GM10266 (cell line): Measurements from ENCODE around the gene DENND6A.

ENCODE experiments used
- DNase-seq: peaks from one replicate; pipeline ENCODE4 v3.0.0; 2012; ENCODE audit errors: extremely low spot score
- CTCF ChIP-seq: IDR thresholded peaks from 2 replicates; pipeline ENCODE4 v1.5.1; 2012; ENCODE audit warnings: mild to moderate bottlenecking, low read depth; ENCODE audit not compliant: control insufficient read depth, insufficient read depth; ENCODE audit errors: missing control alignments

Gene DENND6A

DNA sequence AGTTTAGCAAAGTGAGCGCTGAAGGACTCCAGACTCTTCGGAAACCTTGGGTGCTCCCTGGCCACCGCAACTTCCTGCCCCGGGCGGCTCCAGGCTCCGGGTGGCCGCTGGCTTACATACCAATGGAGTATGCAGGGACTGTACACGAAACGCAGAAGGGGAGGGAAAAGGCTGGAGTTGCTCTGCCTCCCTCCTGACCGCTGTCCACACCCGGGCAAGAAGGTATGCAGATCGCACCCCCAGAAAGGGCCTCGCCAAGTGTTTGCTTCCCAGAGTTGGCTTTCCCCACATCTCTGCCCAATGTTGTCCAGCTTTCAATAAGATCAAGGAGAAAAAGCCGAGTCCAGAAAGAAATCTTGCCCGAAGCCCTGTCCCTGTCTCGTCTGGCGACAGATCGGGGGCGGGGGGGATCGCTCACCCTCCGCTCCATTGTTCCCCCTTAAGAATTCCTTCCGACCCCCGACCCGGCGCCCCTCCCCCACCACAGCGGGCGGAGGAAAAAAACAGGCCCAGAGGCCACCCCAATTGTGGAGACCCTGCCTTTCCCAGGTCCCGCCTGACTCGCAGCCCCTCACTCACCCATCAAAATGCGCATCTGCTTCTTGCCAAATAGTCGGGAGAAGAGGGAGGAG is 96.3 kb downstream of the DENND6A start:
- TF ChIP-seq CTCF = no peak
- DNase-seq = peak; percentile 31

- no peak for DNase-seq
- TF ChIP-seq CTCF = no peak
These were observed 98.3 kb downstream of the DENND6A start for GRCh38 chr3:57594576-57594975.

DNA sequence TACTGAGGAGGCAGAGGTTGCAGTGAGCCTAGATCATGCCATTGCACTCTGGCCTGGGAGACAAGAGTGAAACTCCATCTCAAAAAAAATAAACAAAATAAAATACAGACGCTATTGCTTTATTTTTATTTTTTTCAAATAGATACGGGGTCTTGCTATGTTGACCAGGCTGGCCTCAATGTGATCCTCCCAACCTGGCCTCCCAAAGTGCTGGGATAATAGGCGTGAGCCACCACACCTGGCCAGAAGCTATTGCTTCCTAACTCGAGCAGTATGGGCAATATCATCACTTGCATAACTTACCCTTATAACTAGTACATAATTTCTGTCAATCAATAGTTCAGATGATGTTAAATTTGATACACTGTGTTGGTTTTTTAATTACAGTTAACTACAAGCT is 98.7 kb downstream of the DENND6A start:
- DNase-seq = no peak
- TF ChIP-seq CTCF = no peak

DNA sequence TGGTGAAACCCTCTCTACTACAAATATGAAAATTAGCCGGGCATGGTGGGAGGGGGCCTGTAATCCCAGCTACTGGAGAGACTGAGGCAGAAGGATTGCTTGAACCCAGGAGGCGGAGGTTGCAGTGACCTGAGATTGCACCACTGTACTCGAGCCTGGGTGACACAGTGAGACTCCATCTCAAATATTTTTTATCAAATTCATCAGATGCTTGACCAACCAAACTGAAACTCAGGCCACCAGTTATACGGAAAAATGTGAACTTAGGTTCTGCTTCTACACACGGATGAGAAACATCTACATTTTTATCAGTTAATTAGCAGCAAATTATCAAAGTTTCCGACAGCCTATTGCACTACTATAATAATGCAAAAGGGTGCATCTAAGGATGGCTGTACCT is 100.6 kb downstream of the DENND6A start:
- no peak for DNase-seq
- TF ChIP-seq CTCF = no peak

DNA sequence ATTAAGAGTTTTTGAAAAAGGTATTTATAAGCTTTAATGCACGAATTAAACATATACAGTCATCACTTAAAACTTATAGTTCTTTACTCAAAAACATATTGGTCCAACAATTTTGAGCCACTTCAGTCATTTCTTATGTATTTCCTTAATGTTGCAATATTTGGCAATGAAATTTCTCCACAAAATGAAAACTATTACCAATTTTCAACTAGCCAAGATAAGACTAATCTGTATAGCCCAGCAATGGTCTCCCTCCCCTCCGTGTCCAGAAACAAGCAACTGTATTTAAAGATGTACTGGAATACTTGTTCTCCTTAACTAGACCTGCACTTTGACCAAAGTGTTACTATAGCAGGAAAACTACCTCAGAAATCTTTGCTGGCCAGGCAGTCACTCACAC is 105.0 kb downstream of the DENND6A start:
- no peak for DNase-seq
- no peak for TF ChIP-seq CTCF

DNA sequence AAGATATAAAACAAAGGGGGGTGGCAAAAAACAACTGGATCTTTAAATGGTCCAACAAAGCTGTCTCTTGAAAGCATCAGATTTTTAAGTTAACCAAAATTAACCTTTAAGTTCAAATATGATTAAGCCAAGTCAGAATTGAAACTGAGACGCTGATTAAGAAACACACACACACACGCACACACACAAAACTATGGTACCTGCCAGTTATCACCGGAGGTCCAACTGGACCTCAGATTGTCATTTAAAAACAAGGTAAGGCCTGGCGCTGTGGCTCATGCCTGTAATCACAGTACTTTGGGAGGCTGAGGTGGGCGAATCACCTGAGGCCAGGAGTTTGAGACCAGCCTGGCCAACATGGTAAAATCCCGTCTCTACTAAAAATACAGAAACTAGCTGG is 106.1 kb downstream of the DENND6A start:
- DNase-seq = no peak
- no peak for TF ChIP-seq CTCF

- no peak for DNase-seq
- TF ChIP-seq CTCF = no peak
These were observed 109.3 kb downstream of the DENND6A start for GRCh38 chr3:57583544-57583943.
